NK-92 (cell line): ENCODE measurements around the gene PTPN14.

Experiments
- DNase-seq: peaks from one replicate; lab custom pipeline; 2025; ENCODE audit not compliant: unreplicated experiment; lab: John Stamatoyannopoulos, UW

The PTPN14 gene

DNA sequence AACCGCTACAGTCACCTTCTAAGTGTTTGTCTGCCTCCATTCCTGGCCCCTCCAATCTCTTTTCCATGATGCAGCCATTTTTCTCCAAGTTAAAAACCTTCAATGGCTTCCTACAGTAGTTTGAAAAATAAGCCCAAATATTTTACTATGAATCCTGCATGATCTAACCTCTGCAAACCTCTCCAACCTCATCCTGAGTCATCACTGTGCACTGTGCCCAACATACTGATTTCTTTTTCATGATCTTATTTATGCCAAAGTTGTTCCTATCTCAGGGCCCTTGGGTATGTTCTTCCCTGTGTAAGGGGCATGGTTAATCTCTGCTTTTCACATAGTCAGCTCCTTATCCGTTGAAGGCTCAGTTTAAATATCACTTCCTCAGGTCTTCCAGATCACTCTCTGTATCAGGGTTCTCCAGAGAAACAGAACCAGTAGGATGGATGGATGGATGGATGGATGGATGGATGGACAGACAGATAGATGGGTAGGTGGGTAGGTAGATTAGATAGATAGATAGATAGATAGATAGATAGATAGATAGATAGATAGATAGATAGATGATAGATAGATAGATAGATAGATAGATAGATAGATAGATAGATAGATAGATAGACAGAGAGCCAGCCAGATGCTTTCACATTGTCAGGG is 18.1 kb upstream of the PTPN14 start:
- no peak for DNase-seq

- no peak for DNase-seq
Observed at GRCh38 chr1:214568328-214568727, 16.9 kb upstream of the PTPN14 start.

- no peak for DNase-seq
Observed at GRCh38 chr1:214567481-214567980, 16.1 kb upstream of the PTPN14 start.

DNA sequence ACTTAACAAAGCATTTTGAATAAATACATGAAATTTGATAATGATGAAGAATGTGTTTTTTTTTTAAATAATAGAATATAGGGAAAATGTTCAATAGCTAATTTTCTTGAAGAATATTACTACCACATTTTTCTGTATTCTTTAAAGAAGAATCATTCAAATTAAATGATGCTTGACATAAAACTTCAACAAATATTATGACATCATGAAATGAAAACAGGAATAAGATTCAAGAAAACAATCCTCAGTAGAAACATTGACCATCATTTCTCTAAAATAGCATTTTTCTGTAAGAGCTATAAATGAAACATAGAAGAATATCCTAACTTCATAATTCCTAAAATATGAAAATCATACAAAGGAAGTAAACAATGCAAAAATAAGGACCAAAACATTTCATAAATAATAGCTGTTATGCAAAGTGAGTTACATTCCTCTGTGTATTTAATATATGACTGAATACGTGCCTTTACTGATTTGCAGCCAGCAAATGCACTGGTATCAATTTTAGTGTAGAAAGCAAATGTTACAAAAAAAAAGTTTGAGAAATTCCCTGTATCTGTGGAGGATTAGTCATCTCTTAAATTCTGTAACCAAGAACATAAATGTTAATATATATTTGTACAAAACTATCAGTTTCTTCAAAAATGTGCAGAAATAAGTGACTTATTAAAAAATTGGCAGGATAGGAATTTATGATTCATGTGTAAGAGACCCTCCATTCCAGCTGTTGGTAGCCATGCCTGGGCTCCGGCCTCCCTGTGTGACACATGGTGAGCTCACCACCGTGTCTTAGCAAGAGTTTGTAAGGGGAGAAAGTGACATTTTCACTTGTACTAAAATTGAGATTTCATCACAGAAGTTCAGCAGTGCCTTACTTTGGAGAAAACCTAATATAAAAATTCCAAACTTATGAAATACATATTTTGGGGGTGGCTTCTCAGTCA is 15.0 kb upstream of the PTPN14 start:
- DNase-seq = no peak

GRCh38 chr1:214565310-214565709 is 13.9 kb upstream of the PTPN14 start:
- DNase-seq = no peak

DNA sequence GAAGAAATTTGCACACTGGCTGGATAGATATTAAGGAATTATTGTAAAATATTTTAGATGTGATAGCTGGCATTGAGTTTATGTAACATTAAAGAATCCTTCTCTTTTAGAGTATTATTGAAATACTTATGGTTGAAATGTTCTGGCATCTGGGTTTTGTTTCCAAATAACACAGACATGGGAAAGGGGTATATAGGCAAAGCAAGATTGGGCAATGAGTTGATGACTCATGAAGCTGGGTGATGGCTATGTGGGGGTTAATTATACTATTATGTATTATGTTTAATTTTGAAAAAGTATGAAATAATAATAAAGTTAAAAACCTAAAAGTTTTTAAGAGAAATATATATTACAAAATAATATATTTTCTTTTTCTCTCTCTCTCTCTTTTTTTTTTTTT is 12.5 kb upstream of the PTPN14 start:
- no peak for DNase-seq

- DNase-seq = no peak
Observed at GRCh38 chr1:214557952-214558735, 6.7 kb upstream of the PTPN14 start.

- DNase-seq = no peak
Observed at GRCh38 chr1:214553142-214553710, 1.8 kb upstream of the PTPN14 start.

DNA sequence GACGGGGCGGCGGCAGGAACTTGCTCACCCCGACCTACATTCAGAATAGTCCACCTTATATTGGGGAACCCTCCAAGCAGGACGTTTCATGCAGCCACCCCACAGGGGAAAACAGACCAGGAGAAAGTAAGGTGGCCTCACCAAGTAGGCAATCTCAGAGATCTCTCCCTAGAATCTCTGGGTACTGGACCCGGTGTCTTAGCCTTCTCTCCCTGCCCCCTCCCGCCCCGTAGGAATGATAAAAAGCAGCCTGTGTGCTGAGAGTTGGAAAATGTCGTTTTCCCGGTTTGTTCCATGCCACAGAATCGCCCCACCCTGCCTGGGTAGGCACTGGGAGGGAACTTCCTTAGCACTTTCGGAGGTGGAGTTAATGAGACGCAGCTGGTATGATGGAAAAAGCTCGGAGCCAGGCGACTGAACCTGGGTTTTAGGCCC is 789 bp upstream of the PTPN14 start:
- DNase-seq = no peak

GRCh38 chr1:214550857-214551435 is 456 bp downstream of the PTPN14 start:
- DNase-seq = no peak

DNA sequence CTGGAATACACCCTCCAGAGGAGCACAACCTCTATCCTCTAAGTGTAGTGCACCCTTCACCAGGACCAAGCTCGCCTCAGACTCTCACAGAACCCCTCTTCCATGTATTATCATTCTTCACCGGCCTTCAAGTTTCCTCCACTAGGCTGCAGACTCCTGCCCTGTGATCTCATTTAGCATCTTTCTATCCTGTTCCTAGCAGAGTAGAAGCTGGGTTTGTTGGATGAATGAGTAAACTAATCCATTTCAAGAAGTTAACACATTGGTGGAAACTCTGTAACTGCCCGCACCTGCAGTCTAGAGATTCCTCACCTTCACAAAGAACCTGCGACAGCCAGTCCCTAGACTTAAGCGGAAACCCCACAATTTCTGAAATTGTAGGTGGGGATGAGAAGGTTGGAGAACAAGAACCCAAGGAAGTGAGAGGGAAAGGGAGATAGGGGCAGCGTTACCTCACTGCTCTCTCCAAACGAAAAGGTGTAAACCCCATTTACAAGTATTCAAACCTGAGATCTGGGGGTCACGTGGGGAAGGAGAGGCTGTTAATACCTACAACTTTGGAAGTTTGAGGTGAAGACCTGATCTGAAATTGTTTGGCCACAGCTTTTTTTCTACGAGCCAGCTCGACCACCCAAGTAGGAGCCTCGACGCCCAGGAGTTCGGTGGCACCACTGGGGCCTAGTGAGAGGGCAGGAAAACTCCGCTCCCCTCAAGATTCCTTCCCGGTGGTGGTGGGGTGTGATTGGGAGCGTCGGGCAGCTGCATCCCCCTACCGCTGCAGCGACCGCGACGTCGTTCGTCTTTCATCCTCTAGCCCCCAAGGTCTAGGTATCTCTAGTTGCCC is 1.2 kb downstream of the PTPN14 start:
- no peak for DNase-seq

DNA sequence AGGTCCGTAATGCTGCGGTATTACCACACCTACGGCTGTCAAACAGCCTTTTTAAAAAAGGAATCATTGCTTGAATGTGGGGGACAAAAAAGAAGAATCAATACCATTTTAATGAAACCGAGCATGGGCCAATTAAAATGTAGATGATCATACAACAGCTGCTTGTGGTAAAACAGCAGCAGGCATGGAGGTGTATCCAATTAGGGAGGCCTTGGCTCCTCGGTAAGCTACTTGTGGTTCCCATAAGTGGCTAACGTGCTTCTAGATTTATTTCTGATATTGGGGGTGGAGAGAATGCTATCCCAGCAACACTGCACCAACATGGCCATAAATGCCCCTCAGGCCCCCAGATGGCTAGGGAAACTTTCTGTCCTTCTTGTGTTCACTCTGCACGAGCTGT is 1.8 kb downstream of the PTPN14 start:
- DNase-seq = no peak

- no peak for DNase-seq
Observed at GRCh38 chr1:214548988-214549387, 2.4 kb downstream of the PTPN14 start.

GRCh38 chr1:214548271-214548670 is 3.1 kb downstream of the PTPN14 start:
- no peak for DNase-seq

DNA sequence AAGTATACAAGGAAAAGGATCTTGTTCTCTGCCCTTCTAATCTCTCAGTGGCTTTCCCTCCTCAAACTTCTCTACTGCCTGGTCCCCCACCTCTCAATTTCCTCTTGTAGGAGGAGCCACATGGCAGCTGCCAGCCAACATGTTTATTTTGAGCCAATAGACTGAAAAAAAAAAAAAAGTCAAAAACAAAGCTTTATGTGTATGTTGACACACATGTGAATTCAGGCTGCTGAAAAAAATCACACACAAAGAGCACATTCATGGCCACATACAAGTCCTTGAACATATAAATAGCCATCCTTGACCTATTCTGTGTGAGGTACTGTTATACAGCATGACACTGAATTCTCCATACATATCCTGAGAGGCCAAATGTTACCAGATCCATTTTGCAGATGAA is 3.7 kb downstream of the PTPN14 start:
- no peak for DNase-seq

DNA sequence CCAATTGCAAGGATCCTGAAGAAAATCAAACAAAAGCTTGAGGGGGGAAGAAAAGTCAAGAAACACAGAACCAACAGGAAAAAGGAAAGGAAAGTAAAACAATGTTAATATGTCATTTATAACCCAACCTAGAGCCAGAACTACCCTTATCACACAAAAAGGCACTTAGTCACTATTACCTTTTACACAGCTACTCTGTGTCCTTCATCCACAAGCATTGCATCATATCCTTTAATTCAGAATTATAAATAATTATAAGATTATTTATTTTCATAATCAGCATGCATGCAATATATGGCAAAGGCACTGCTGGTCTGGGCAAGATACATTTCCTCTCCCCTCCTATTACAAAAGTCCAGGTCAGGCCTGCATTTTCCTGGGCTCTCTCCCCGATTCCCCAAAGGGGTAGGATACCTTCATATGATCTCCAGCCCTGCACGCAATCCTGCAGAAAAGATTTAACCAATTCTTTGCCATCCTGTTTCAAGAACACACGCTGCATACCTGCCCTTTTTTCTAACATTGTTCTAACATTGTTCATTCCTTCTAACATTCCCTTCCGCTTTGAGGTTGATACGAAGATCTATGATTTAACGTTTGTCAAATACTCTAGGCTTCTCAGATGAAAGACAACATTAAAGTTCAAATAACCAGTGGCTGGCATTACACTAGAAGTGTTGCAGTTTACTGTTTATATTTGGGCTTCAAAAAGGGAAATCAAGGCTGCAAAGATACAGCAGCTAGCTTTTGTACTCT is 4.3 kb downstream of the PTPN14 start:
- no peak for DNase-seq

DNA sequence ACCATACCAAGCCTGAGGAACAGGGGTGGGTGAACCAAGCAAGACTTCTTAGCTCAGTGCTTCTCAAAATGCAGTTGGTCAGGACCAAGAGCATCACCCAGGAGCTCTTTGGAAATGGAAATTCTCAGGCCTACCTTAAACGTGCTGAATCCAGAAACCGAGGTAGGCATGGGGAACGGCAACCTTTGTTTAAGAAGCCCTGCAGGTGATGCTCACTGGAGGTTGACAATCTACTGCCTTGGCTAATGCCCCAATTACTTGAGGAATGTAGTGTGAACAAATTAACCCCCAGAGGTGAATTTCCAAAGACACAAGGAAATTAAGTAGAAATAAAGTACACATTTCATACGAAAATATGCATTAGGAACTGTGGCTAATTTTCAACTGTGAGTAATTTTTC is 5.3 kb downstream of the PTPN14 start:
- no peak for DNase-seq

DNA sequence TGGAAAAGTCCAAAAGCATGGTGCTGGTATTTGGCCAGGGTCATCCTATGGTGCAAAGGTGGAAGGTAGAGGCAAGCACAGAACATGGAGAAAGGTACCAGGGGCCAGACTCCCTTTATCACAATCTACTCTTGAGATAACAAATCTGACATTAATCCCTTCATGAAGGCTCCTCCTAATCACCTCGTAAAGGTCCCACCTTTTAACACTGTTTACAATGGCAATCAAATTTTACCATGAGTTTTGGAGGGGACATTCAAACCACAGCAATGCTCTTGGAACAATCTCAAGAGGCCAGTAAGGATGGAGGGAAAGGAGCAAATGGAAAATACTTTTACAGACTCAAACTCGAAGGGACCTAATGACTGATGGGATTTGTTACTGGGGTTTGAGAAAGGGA is 6.1 kb downstream of the PTPN14 start:
- no peak for DNase-seq

- DNase-seq = no peak
Observed at GRCh38 chr1:214544791-214545190, 6.6 kb downstream of the PTPN14 start.
